Measurements from ENCODE around the gene GSTK1.

The GSTK1 gene

DNA sequence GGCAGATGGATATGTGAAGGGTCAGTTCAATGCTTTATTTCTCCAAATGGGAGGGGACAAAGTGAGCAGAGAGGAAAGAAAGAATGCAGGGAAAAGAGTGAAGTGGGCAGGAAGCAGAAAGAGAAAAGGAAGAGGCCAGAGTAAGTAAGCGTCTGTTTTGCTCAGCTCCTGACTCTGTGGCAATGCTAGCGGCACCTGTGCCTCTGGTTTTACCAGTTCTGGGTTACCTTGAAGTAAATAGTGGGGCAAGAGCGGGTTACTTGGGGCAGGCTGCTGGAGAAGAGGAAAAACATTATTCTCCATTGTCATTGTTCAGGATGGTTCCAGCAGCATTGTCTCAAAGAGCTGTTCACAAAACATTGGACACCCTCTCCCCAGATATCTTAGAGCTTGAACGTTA lies 39.5 kb upstream of the GSTK1 start:
- no peak for ATAC-seq
- TF ChIP-seq ZNF8 (CRISPR knock-in tag; IDR thresholded peaks at IDR 0.05) (no peak), RARB (CRISPR knock-in tag; IDR thresholded peaks at IDR 0.05) (no peak), BACH2 (CRISPR knock-in tag; IDR thresholded peaks at IDR 0.05; ENCODE audit: borderline replicate concordance) (no peak), ESRRG (CRISPR knock-in tag; IDR thresholded peaks at IDR 0.05) (no peak), ZFP30 (CRISPR knock-in tag; IDR thresholded peaks at IDR 0.05) (no peak), PPARA (CRISPR knock-in tag; IDR thresholded peaks at IDR 0.05; ENCODE audit: borderline replicate concordance) (no peak), ZFP3 (CRISPR knock-in tag; IDR thresholded peaks at IDR 0.05) (no peak), SNAI2 (CRISPR knock-in tag; IDR thresholded peaks at IDR 0.05) (no peak), TOX (CRISPR knock-in tag; IDR thresholded peaks at IDR 0.05; ENCODE audit: borderline replicate concordance) (no peak), ISL1 (CRISPR knock-in tag; IDR thresholded peaks at IDR 0.05) (no peak), ARNTL (CRISPR knock-in tag; IDR thresholded peaks at IDR 0.05; ENCODE audit: borderline replicate concordance, low read depth) (no peak)

DNA sequence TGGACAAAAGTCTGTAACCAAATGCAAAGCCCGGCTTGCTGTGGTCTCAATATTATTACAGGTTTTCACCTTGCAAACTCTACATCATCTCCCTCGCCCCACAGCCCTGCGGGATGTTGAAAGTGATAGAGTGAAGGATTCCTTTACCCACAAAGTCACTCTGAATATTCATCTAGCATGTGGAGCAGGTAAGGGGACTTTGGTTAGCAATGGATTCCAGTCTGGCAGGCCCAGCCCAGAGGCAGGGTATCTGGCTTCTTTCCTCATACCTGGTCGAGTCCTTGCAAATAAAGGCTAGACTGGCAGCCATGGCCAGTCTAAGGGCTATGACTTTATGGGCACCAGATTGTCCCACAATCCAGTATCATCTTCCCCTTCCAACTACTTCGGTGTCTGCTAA lies 38.2 kb upstream of the GSTK1 start:
- ATAC-seq = no peak
- no peak for TF ChIP-seq RARB (CRISPR knock-in tag; IDR thresholded peaks at IDR 0.05)
- TF ChIP-seq, protein P1, sequence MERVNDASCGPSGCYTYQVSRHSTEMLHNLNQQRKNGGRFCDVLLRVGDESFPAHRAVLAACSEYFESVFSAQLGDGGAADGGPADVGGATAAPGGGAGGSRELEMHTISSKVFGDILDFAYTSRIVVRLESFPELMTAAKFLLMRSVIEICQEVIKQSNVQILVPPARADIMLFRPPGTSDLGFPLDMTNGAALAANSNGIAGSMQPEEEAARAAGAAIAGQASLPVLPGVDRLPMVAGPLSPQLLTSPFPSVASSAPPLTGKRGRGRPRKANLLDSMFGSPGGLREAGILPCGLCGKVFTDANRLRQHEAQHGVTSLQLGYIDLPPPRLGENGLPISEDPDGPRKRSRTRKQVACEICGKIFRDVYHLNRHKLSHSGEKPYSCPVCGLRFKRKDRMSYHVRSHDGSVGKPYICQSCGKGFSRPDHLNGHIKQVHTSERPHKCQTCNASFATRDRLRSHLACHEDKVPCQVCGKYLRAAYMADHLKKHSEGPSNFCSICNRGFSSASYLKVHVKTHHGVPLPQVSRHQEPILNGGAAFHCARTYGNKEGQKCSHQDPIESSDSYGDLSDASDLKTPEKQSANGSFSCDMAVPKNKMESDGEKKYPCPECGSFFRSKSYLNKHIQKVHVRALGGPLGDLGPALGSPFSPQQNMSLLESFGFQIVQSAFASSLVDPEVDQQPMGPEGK (CRISPR knock-in tag; IDR thresholded peaks at IDR 0.05; ENCODE audit: borderline replicate concordance) = no peak
- TF ChIP-seq TOX (CRISPR knock-in tag; IDR thresholded peaks at IDR 0.05; ENCODE audit: borderline replicate concordance) = no peak
- TF ChIP-seq ZNF70 (CRISPR knock-in tag; IDR thresholded peaks at IDR 0.05) = no peak
- TF ChIP-seq OSR1 (CRISPR knock-in tag; IDR thresholded peaks at IDR 0.05) = no peak
- TF ChIP-seq, protein P2, sequence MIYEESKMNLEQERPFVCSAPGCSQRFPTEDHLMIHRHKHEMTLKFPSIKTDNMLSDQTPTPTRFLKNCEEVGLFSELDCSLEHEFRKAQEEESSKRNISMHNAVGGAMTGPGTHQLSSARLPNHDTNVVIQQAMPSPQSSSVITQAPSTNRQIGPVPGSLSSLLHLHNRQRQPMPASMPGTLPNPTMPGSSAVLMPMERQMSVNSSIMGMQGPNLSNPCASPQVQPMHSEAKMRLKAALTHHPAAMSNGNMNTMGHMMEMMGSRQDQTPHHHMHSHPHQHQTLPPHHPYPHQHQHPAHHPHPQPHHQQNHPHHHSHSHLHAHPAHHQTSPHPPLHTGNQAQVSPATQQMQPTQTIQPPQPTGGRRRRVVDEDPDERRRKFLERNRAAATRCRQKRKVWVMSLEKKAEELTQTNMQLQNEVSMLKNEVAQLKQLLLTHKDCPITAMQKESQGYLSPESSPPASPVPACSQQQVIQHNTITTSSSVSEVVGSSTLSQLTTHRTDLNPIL (CRISPR knock-in tag; IDR thresholded peaks at IDR 0.05; ENCODE audit: low read depth) = no peak
- TF ChIP-seq ESRRG (CRISPR knock-in tag; IDR thresholded peaks at IDR 0.05) = no peak
- TF ChIP-seq ZC3H10 (CRISPR knock-in tag; IDR thresholded peaks at IDR 0.05) = no peak

DNA sequence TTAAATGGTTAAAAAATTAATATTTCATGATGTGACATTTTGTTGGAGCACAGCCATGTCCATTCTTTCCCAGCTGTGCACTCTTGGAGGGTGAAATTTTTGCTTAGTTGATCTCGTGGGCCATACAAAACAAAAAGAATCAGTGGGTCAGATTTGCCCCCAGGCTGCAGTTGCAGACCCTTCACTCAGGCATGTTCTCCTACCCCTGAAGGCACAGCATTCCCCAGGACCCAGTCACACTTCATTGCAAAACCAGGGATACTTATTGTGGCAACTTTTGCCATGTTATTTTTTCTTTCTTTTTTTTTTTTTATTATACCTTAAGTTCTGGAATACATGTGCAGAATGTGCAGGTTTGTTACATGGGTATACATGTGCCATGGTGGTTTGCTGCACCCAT lies 35.4 kb upstream of the GSTK1 start:
- no peak for ATAC-seq
- TF ChIP-seq TCF4 (CRISPR knock-in tag; IDR thresholded peaks at IDR 0.05; ENCODE audit: borderline replicate concordance) (no peak), ZNF70 (CRISPR knock-in tag; IDR thresholded peaks at IDR 0.05) (no peak), GLIS3 (CRISPR knock-in tag; IDR thresholded peaks at IDR 0.05) (no peak), ZFP30 (CRISPR knock-in tag; IDR thresholded peaks at IDR 0.05) (no peak), OSR1 (CRISPR knock-in tag; IDR thresholded peaks at IDR 0.05) (no peak), ARNTL (CRISPR knock-in tag; IDR thresholded peaks at IDR 0.05; ENCODE audit: borderline replicate concordance, low read depth) (no peak), RARB (CRISPR knock-in tag; IDR thresholded peaks at IDR 0.05) (no peak), PPARA (CRISPR knock-in tag; IDR thresholded peaks at IDR 0.05; ENCODE audit: borderline replicate concordance) (no peak), SNAI2 (CRISPR knock-in tag; IDR thresholded peaks at IDR 0.05) (no peak)
- TF ChIP-seq, protein P1 (CRISPR knock-in tag; IDR thresholded peaks at IDR 0.05; ENCODE audit: borderline replicate concordance) = no peak
- TF ChIP-seq, protein P2 (CRISPR knock-in tag; IDR thresholded peaks at IDR 0.05; ENCODE audit: low read depth) = no peak
- TF ChIP-seq, protein P3, sequence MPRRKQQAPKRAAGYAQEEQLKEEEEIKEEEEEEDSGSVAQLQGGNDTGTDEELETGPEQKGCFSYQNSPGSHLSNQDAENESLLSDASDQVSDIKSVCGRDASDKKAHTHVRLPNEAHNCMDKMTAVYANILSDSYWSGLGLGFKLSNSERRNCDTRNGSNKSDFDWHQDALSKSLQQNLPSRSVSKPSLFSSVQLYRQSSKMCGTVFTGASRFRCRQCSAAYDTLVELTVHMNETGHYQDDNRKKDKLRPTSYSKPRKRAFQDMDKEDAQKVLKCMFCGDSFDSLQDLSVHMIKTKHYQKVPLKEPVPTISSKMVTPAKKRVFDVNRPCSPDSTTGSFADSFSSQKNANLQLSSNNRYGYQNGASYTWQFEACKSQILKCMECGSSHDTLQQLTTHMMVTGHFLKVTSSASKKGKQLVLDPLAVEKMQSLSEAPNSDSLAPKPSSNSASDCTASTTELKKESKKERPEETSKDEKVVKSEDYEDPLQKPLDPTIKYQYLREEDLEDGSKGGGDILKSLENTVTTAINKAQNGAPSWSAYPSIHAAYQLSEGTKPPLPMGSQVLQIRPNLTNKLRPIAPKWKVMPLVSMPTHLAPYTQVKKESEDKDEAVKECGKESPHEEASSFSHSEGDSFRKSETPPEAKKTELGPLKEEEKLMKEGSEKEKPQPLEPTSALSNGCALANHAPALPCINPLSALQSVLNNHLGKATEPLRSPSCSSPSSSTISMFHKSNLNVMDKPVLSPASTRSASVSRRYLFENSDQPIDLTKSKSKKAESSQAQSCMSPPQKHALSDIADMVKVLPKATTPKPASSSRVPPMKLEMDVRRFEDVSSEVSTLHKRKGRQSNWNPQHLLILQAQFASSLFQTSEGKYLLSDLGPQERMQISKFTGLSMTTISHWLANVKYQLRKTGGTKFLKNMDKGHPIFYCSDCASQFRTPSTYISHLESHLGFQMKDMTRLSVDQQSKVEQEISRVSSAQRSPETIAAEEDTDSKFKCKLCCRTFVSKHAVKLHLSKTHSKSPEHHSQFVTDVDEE (CRISPR knock-in tag; IDR thresholded peaks at IDR 0.05) = no peak
